Posterior vena cava (tissue), 2 donors: Measurements from ENCODE around the gene INTS11. TPM values are rescaled to one million over a fixed set of nuclear protein-coding genes. Genes with fewer than 3 reads are reported as not detected.

Source experiments
- DNase-seq: peaks from one replicate; pipeline ENCODE4 v3.0.0-alpha.2; 2020; ENCODE audit warnings: low spot score
- intact Hi-C, 2 donors: fragments of 100-400 bp; cut with DNase I; formaldehyde crosslinking; loops; one replicate each; pipeline versions ENCODE4 v1.14.1 to v1.14.2; 2022 to 2023
- microRNA-seq, 2 donors: library from miRNA; unstranded; fragments of <30 nt; microRNA quantifications; one replicate each; pipeline ENCODE4 v1.2.0, GENCODE V29; 2020 to 2021; ENCODE audit warnings: borderline microRNAs expressed in 2 of 2
- total RNA-seq, 2 donors: library from RNA; stranded (reverse); fragmentation: NEBNext Ultra II Directional; extraction: Animal tissue kit (Norgen Biotek cat#: 25700); gene quantifications; one replicate each; pipeline ENCODE4 v1.2.1, GENCODE V29; 2021
- donor health status: DM: yes; HTN: yes; CAD: no.
- donor health status: DM: yes; HTN: yes; CAD: no.

The INTS11 gene
- total RNA-seq, 2 donors from 2014 or later, result 61.8 to 65.6 TPM

DNA sequence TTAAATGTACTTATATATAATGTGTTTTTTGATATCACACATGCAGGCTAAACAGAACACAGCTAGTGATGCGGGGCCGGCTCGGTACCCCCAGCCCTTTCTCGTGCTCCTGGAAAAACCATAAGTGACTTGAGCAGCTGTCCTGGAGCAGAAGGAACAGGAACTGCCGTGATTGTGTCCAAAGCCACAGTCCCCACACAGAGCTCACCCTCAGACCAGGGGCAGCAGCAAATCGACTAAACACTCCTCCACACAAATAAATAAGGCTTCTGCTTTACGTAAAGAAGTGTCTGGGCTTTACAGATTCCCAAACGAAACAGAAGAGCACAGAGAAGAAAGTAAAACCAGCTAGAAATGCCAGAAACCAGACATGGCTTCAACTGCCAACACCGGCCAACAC is 60.4 kb downstream of the INTS11 start:
- intact Hi-C loops, result no loop called here
- no peak for DNase-seq

DNA sequence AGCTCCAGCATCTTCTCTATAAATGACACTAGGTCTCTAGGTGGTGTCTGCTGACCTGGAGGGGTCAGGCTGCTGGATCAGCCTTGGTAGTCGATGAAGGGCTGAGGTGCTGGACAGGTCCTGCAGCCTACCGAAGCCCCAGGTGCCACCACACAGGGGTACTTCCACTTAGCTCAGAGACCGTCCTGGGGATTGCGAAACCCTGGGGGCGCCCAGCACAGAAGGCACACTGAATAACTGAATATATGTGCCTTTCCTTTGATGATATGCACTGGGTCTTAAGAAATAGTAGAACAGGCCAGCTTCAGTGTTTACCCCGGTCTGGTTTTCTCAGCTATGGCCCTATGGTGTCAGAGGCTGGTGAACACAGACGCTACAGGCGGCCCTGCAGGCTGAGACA is 61.7 kb downstream of the INTS11 start:
- intact Hi-C loops, result no loop called here
- no peak for DNase-seq

DNA sequence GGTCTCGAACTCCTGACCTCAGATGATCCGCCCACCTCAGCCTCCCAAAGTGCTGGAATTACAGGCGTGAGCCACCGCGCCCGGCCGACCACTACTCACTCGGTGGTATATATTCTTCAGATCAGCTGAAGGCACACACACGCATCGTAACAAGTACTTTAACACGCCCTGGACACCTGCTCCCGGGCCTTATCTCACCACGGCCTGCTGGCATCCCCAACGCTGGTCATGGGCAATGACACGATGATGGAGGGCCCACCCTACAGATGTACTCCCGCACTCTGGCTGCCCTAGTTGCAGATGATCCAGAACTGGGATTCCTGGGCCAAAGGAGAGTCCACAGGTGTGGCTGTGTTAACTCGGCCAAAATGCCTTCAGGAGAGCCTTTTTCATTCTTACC is 62.4 kb downstream of the INTS11 start:
- intact Hi-C loops, result no loop called here
- DNase-seq, result no peak

Small RNAs within 50 kb of the gene (microRNA-seq; reads per million reads assigned to microRNA genes)
- gene MIR6726 (0.65 to 1.6 reads per million in 2 donors), gene MIR6727 (0 to 0.26 reads per million in 2 donors), gene MIR6808 (0.26 to 0.32 reads per million in 2 donors)

Other genes starting within 250 kb of the INTS11 start
- gene C1orf159, start 208.6 kb downstream of the INTS11 start, total RNA-seq, result 1 to 10 TPM; 6.7 to 7.4 TPM
- under 1 TPM in 1 of 2 donors, not detected in 1; 0.19 TPM for gene TTLL10, start 150.8 kb downstream of the INTS11 start, total RNA-seq
- under 1 TPM; 0.33 to 0.93 TPM for gene TNFRSF18, start 118.1 kb downstream of the INTS11 start, total RNA-seq
- 1 to 10 TPM; 2.0 to 2.8 TPM for gene TNFRSF4, start 110.5 kb downstream of the INTS11 start, total RNA-seq
- 100 to 1,000 TPM; 121 to 151 TPM for gene SDF4, start 92.7 kb downstream of the INTS11 start, total RNA-seq
- gene B3GALT6, start 92.4 kb downstream of the INTS11 start, total RNA-seq, result 10 to 100 TPM in 1 of 2 donors, 1 to 10 TPM in 1; 9.9 to 10.3 TPM
- gene C1QTNF12, start 77.9 kb downstream of the INTS11 start, total RNA-seq, result 1 to 10 TPM; 1.9 to 4.1 TPM
- 10 to 100 TPM; 29.0 to 32.0 TPM for gene UBE2J2, start 50.8 kb downstream of the INTS11 start, total RNA-seq
- gene SCNN1D, start 44.2 kb downstream of the INTS11 start, total RNA-seq, result 1 to 10 TPM; 1.8 to 6.1 TPM
- 10 to 100 TPM; 40.9 to 50.9 TPM for gene ACAP3, start 16.7 kb downstream of the INTS11 start, total RNA-seq
- gene PUSL1, start 16.1 kb downstream of the INTS11 start, total RNA-seq, result 10 to 100 TPM in 1 of 2 donors, 1 to 10 TPM in 1; 8.3 to 10.5 TPM
- gene CPTP, start 142 bp upstream of the INTS11 start, total RNA-seq, result 10 to 100 TPM; 11.6 to 14.1 TPM
- under 1 TPM in 1 of 2 donors, not detected in 1; 0.09 TPM for gene TAS1R3, start 6.6 kb upstream of the INTS11 start, total RNA-seq
- gene DVL1, start 24.8 kb upstream of the INTS11 start, total RNA-seq, result 10 to 100 TPM; 45.9 to 61.9 TPM
- 100 to 1,000 TPM; 104 to 174 TPM for gene MXRA8, start 33.9 kb upstream of the INTS11 start, total RNA-seq
- gene AURKAIP1, start 50.5 kb upstream of the INTS11 start, total RNA-seq, result 10 to 100 TPM; 70.9 to 78.8 TPM
- 100 to 1,000 TPM; 102 to 109 TPM for gene CCNL2, start 74.7 kb upstream of the INTS11 start, total RNA-seq
- 10 to 100 TPM; 69.7 to 75.0 TPM for gene MRPL20, start 82.6 kb upstream of the INTS11 start, total RNA-seq
- 1 to 10 TPM; 2.4 to 7.4 TPM for gene ANKRD65, start 96.6 kb upstream of the INTS11 start, total RNA-seq
- gene VWA1, start 111.0 kb upstream of the INTS11 start, total RNA-seq, result 10 to 100 TPM; 59.8 to 67.7 TPM
- under 1 TPM; 0.14 to 0.83 TPM for gene ATAD3C, start 125.0 kb upstream of the INTS11 start, total RNA-seq
- 10 to 100 TPM in 1 of 2 donors, 1 to 10 TPM in 1; 8.5 to 13.1 TPM for gene ATAD3B, start 147.1 kb upstream of the INTS11 start, total RNA-seq
- 10 to 100 TPM; 12.2 to 14.2 TPM for gene ATAD3A, start 187.5 kb upstream of the INTS11 start, total RNA-seq
- 1 to 10 TPM; 3.9 to 7.8 TPM for gene TMEM240, start 216.0 kb upstream of the INTS11 start, total RNA-seq